Sigmoid colon (tissue), 7 donors: ENCODE data around the gene VEGFD. TPM values are rescaled to one million over a fixed set of nuclear protein-coding genes. Genes with fewer than 3 reads are reported as not detected.

Experiments used
- DNase-seq: peaks from one replicate; pipeline ENCODE4 v3.0.0-alpha.2; 2019
- H3K27ac ChIP-seq, 4 donors: fragments of 200-600 bp; sonication (generic); one replicate each; pipeline ENCODE4 v1.5.1; 2016 to 2019; ENCODE audit warnings: mild to moderate bottlenecking in 1 of 4
- H3K27me3 ChIP-seq, 3 donors: fragments of 200-600 bp; sonication (generic); one replicate each; pipeline ENCODE4 v1.5.1; 2019; ENCODE audit warnings: mild to moderate bottlenecking in 1 of 3
- H3K36me3 ChIP-seq, 4 donors: fragments of 200-600 bp; sonication (generic); one replicate each; pipeline ENCODE4 v1.5.1; 2016 to 2019
- H3K4me1 ChIP-seq, 4 donors: fragments of 200-600 bp; sonication (generic); one replicate each; pipeline ENCODE4 v1.5.1; 2017 to 2019
- H3K4me3 ChIP-seq, 4 donors: fragments of 200-600 bp; sonication (generic); one replicate each; pipeline ENCODE4 v1.5.1; 2017 to 2019; ENCODE audit warnings: mild to moderate bottlenecking in 2 of 4, moderate library complexity in 1 of 4
- H3K9me3 ChIP-seq, 4 donors: fragments of 200-600 bp in 3 of 4; sonication (generic) in 3 of 4; one replicate each; pipeline versions ENCODE4 v1.5.1 to v1.6.1; 2013 to 2019
- CTCF ChIP-seq, 4 experiments: fragments of 450-650 bp in 3 of 4; fragments of 200-600 bp in 1 of 4; IDR thresholded peaks; one replicate each; pipeline ENCODE4 v1.5.1; 2016 to 2019; ENCODE audit warnings: antibody characterized with exemption in 4 of 4, mild to moderate bottlenecking in 3 of 4, moderate library complexity in 2 of 4
- EP300 ChIP-seq, 4 donors: sonication (generic); formaldehyde crosslinking; IDR thresholded peaks; one replicate each; pipeline ENCODE4 v1.6.1; 2017; ENCODE audit warnings: antibody characterized with exemption in 4 of 4
- POLR2A ChIP-seq, 2 donors: fragments of 450-650 bp; IDR thresholded peaks; one replicate each; pipeline ENCODE4 v1.6.1; 2016; ENCODE audit warnings: antibody characterized with exemption in 2 of 2, mild to moderate bottlenecking in 2 of 2, moderate library complexity in 2 of 2
- POLR2AphosphoS5 ChIP-seq, 4 donors: sonication (generic); formaldehyde crosslinking; IDR thresholded peaks; one replicate each; pipeline ENCODE4 v1.6.1; 2017; ENCODE audit warnings: antibody characterized with exemption in 4 of 4
- WGBS, 2 donors: extraction: QIAGEN DNeasy Blood & Tissue Kit; methylation state at CpG; one replicate each; pipeline ENCODE4 v1.1.7; 2013; 5-methylcytosine and 5-hydroxymethylcytosine counted together
- intact Hi-C: fragments of 100-400 bp; cut with DNase I; formaldehyde crosslinking; loops from one replicate; pipeline ENCODE4 v1.15.1; 2023
- polyA plus RNA-seq, 3 donors: library from polyadenylated mRNA; stranded (reverse); fragments of 200-250 nt; gene quantifications; one replicate each; pipeline ENCODE4 v1.2.3, GENCODE V29; 2013
- total RNA-seq, 4 donors: library from RNA; depleted of rRNA; stranded (reverse); fragments of >200 nt; gene quantifications; one replicate each; pipeline ENCODE4 v1.1.0, GENCODE V29; 2016
- donor health status: healthy with polysubstance abuse.
- donor health status: Bipolar disorder and iron deficiency.
- donor health status: healthy.

VEGFD gene
- total and polyA plus RNA-seq, 7 donors, result 0.41 to 11.4 (median 2.9) TPM; not detected in 1

- Histone ChIP-seq H3K9me3 (no peaks in the 10 kb centered on the region), H3K27ac (peak overlapping the region; percentile 78 to 86 (median 82)), H3K4me1 (peaks cover 0 to 5% (median 0%) of the 10 kb centered on the region in 4 donors), H3K4me3 (peak overlapping the region; percentile 70 to 78 (median 73)), H3K27me3 (no peaks in the 10 kb centered on the region), H3K36me3 (peaks cover 0 to 10% (median 0%) of the 10 kb centered on the region in 4 donors)
- TF ChIP-seq CTCF (IDR thresholded peaks at IDR 0.05) (no peak), EP300 (IDR thresholded peaks at IDR 0.05) (no peak)
- DNase-seq, result no peak
- intact Hi-C loops, result loop anchor here (10.0 kb wide), 1 partner anchor 160 kb away; the partner anchor contains the start of gene PIR
- 2 to 9% methylated on average over 7 of the region's 7 CpGs for WGBS, 2 donors
These were observed 49.7 kb downstream of the VEGFD start for GRCh38 chrX:15334561-15334960.

GRCh38 chrX:15328821-15329220 lies 55.4 kb downstream of the VEGFD start:
- Histone ChIP-seq H3K9me3 (no peaks in the 10 kb centered on the region), H3K4me3 (no peak overlapping the region), H3K27me3 (no peaks in the 10 kb centered on the region), H3K27ac (no peak overlapping the region), H3K4me1 (no peaks in the 10 kb centered on the region), H3K36me3 (peaks cover 0 to 10% (median 0%) of the 10 kb centered on the region in 4 donors)
- 59 to 72% methylated on average over 2 of the region's 2 CpGs for WGBS, 2 donors
- TF ChIP-seq POLR2A (IDR thresholded peaks at IDR 0.05), result no peak
- no peak for TF ChIP-seq POLR2AphosphoS5 (IDR thresholded peaks at IDR 0.05)
- TF ChIP-seq CTCF (IDR thresholded peaks at IDR 0.05), result no peak
- TF ChIP-seq EP300 (IDR thresholded peaks at IDR 0.05), result no peak
- no peak for DNase-seq
- intact Hi-C loops, result no loop called here

DNA sequence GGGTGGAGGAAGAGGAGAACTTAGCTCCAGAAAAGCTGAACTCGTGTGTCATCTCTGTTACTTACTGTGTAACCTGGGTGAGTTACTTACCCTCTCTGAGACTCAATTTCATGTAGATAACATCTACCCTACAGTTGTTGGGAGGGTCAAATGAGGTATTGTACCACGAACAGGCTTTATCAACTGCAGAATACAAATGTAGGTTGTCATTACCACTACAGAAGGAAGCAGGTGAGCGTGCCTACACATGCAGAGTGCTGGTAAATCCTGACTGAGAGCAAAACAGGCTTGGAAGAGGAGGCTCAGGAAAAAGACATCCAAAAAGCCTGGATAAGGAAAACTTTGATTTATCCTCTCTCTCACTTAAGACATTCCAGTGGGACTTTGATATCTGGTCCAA lies 56.1 kb downstream of the VEGFD start:
- H3K4me1 ChIP-seq, result no peaks in the 10 kb centered on the region
- no peak for DNase-seq
- intact Hi-C loops, result no loop called here
- no peaks in the 10 kb centered on the region for H3K27me3 ChIP-seq
- H3K9me3 ChIP-seq, result no peaks in the 10 kb centered on the region
- H3K4me3 ChIP-seq, result no peak overlapping the region
- TF ChIP-seq EP300 (IDR thresholded peaks at IDR 0.05), result no peak
- TF ChIP-seq POLR2AphosphoS5 (IDR thresholded peaks at IDR 0.05), result no peak
- no peak for TF ChIP-seq POLR2A (IDR thresholded peaks at IDR 0.05)
- TF ChIP-seq CTCF (IDR thresholded peaks at IDR 0.05), result no peak
- 85 to 91% methylated on average over 3 of the region's 3 CpGs for WGBS, 2 donors
- no peak overlapping the region for H3K27ac ChIP-seq
- H3K36me3 ChIP-seq, result peaks cover 0 to 10% (median 0%) of the 10 kb centered on the region in 4 donors

- Histone ChIP-seq H3K27ac (no peak overlapping the region), H3K36me3 (no peaks in the 10 kb centered on the region), H3K9me3 (no peaks in the 10 kb centered on the region), H3K27me3 (no peaks in the 10 kb centered on the region), H3K4me3 (no peak overlapping the region), H3K4me1 (no peaks in the 10 kb centered on the region)
- DNase-seq, result no peak
- WGBS, 2 donors, result 91 to 97% methylated on average over 5 of the region's 5 CpGs
- TF ChIP-seq EP300 (IDR thresholded peaks at IDR 0.05) (no peak), POLR2A (IDR thresholded peaks at IDR 0.05) (no peak), CTCF (IDR thresholded peaks at IDR 0.05) (no peak), POLR2AphosphoS5 (IDR thresholded peaks at IDR 0.05) (no peak)
- intact Hi-C loops, result no loop called here
These were observed 61.7 kb downstream of the VEGFD start for GRCh38 chrX:15322472-15322871.

DNA sequence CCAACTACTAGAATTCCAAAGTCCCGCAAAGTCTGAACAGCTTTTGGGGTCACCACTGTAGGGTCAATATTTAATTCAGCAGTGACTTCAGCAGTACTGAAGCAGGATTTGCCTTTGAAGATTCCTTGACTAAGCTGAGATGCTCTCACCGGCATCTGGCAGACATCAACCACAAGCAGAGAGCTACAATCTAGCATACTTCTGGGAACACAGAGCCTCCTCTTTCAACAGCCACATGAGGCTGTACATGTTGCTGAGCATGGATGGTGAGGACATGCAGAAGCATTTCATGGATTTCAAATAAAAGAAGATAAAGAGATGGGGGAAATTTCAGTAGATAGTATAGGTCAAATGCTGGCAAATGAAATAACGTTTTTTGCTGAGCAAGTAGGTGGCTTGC lies 62.1 kb downstream of the VEGFD start:
- no peak for DNase-seq
- H3K4me1 ChIP-seq, result no peaks in the 10 kb centered on the region
- H3K27me3 ChIP-seq, result no peaks in the 10 kb centered on the region
- H3K4me3 ChIP-seq, result no peak overlapping the region
- no peaks in the 10 kb centered on the region for H3K9me3 ChIP-seq
- H3K27ac ChIP-seq, result no peak overlapping the region
- WGBS, 2 donors, result 89 to 92% methylated on average over 3 of the region's 3 CpGs
- no peaks in the 10 kb centered on the region for H3K36me3 ChIP-seq
- intact Hi-C loops, result no loop called here
- TF ChIP-seq EP300 (IDR thresholded peaks at IDR 0.05) (no peak), CTCF (IDR thresholded peaks at IDR 0.05) (no peak), POLR2AphosphoS5 (IDR thresholded peaks at IDR 0.05) (no peak), POLR2A (IDR thresholded peaks at IDR 0.05) (no peak)
